GM10248 (cell line): ENCODE data around the gene MARK1.

Experiments
- CTCF ChIA-PET: fragments of 300-600 bp; sonication (Branson Sonifier 250); formaldehyde crosslinking; extraction: SDS; loops from one replicate; lab custom pipeline; 2021; ENCODE audit warnings: antibody characterized with exemption; lab: Yijun Ruan, JAX
- POLR2A ChIA-PET: fragments of 350-650 bp; sonication (Branson Sonifier 250); formaldehyde crosslinking; extraction: SDS; loops from one replicate; lab custom pipeline; 2020; ENCODE audit warnings: antibody characterized with exemption; lab: Yijun Ruan, JAX
- DNase-seq: peaks from one replicate; pipeline ENCODE4 v3.0.0; 2012; ENCODE audit errors: extremely low spot score
- TF ChIP-seq, protein P1 (sequence below): IDR thresholded peaks from 2 replicates; pipeline ENCODE4 v1.5.1; 2012; ENCODE audit warnings: mild to moderate bottlenecking, low read depth; ENCODE audit errors: extremely low read depth, missing control alignments, control extremely low read depth

MARK1 gene

DNA sequence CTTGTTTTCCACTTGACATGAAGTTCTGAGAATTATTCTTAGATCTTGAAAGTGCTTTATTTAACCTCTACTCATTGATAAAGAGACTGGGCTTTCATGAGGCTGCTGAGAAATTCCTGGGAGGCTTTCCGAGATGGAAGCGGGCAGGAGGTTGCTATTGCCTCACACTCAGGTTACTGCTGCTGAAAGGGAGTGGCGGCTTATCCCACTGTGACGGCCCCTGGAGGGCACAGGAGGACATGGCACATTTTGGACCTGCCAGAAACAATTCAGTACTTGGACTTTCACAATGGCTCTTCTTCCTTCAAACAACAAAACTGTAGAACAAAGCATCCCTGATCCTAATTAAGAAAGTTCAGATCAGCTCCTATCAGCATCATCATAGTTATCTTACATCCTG lies 16.2 kb upstream of the MARK1 start:
- no peak for DNase-seq
- TF ChIP-seq, protein P1, sequence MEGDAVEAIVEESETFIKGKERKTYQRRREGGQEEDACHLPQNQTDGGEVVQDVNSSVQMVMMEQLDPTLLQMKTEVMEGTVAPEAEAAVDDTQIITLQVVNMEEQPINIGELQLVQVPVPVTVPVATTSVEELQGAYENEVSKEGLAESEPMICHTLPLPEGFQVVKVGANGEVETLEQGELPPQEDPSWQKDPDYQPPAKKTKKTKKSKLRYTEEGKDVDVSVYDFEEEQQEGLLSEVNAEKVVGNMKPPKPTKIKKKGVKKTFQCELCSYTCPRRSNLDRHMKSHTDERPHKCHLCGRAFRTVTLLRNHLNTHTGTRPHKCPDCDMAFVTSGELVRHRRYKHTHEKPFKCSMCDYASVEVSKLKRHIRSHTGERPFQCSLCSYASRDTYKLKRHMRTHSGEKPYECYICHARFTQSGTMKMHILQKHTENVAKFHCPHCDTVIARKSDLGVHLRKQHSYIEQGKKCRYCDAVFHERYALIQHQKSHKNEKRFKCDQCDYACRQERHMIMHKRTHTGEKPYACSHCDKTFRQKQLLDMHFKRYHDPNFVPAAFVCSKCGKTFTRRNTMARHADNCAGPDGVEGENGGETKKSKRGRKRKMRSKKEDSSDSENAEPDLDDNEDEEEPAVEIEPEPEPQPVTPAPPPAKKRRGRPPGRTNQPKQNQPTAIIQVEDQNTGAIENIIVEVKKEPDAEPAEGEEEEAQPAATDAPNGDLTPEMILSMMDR: no peak
- ChIA-PET CTCF (no interaction called here), POLR2A (no interaction called here)

DNA sequence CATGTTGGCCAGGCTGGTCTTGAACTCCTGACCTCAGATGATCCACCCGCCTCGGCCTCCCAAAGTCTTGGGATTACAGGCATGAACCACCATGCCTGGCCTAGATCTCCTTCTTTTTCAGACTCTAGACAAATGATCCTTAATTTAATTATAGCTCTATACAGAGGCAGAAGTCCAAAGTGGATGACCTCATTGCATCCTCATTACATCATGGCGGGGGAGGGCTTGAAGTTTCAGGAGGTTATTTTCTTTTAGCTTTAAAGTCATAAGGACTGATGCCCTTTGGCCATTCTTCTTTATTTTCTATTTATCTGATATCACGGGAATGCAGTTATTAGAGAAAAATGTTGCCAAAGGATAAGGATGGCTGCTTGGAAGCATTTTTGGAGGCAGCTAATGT lies 14.1 kb upstream of the MARK1 start:
- DNase-seq: no peak
- ChIA-PET CTCF (interaction anchor here (2.0 to 2.1 kb wide), 2 partner anchors 10 to 21 kb away, joined by 5 to 6 read pairs; no protein-coding TSS in a partner anchor), POLR2A (no interaction called here)
- TF ChIP-seq, protein P1: no peak

DNA sequence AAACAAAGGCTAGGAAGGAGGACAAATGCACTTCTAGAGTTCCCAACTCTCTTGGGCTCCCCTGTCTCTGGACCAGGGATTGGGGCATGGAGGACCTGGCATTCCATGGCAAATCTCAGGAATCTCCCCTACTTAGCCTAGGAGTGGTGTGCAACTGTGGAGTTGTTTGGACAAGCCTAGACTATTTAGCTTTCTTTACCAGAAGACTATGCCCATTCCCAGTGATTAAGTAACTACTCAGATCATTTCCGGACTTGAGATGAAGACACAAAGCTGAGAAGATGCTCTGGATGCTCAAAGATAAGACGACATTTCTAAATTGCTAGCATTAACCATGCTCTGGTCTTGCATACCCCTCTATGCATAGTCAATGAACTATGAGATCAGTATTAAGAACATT lies 13.7 kb upstream of the MARK1 start:
- TF ChIP-seq, protein P1: no peak
- no peak for DNase-seq
- CTCF ChIA-PET: interaction anchor here (2.0 to 2.1 kb wide), 2 partner anchors 10 to 21 kb away, joined by 5 to 6 read pairs; no protein-coding TSS in a partner anchor
- POLR2A ChIA-PET: no interaction called here

DNA sequence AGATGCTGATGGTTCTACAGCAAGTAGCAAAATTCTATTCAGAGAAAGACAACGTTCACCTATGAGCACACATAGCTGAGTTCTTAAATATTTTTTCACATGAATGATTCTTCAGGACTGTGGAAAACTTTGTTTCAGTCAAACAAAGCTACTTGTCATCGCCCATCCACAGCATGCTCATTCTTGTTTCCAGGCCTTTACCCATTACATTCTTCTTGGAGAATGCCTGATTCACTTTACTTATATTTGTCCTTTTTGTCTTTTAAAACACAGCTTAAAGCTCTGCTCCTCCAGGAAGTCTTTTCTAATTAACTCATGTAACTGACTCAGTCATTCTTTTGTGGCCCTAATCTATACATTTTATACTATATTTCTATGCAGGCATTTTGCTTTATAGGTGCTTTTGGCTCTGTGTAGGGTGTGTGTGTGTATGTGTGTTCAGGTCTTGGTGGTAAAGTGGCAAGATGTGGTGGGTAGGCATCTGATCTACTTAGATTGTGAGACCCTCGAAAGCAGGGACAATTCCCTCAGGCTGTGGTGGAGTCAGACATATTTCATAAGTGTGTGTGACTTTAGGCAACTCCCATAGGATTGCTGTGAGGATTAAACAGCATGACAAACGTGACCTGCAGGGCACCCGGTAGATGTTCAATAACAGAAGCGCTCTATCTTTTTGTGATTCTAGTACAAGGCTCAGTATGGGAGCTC lies 11.8 kb upstream of the MARK1 start:
- DNase-seq: no peak
- TF ChIP-seq, protein P1: no peak
- ChIA-PET CTCF (interaction anchor here (1.5 to 2.1 kb wide), 2 partner anchors 10 kb away, joined by 4 to 5 read pairs; no protein-coding TSS in a partner anchor), POLR2A (no interaction called here)

DNA sequence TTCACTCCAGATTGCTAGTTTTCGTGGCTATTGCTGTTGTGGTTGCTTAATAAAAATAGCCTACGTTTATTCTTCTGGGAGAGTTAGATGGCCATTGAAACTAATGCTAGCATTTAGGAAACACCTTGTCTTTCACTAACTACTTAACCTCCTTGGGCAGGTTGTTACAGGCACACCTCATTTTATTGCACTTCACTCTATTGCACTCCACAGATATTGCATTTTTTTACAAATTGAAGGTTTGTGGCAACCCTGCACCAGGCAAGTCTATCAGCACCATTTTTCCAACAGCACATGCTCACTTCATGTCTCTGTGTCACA lies 11.3 kb upstream of the MARK1 start:
- POLR2A ChIA-PET: no interaction called here
- CTCF ChIA-PET: interaction anchor here (1.5 to 2.1 kb wide), 2 partner anchors 9 to 11 kb away, joined by 4 to 5 read pairs; no protein-coding TSS in a partner anchor

DNA sequence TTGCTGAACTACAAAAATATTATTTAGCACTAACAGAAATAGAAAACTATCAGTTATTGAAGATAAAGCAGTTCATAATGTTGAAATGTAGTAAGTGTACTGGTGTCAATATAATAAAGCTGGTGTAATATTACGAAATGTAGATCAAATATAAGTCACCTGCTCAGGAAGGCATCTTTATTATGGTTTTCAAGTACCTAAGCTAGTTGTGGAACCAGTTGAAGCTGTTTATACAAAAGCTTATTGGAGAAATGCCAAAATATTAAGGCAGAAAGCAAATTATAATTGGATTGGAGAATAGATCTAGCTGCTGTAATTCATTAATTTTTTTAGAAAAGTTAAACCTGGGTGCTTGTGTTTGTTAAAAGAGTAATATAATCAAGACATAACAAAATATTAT lies 6.2 kb upstream of the MARK1 start:
- CTCF ChIA-PET: interaction anchor here (0.9 to 1.4 kb wide), 3 partner anchors 11 to 255 kb away, joined by 3 read pairs; no protein-coding TSS in a partner anchor
- TF ChIP-seq, protein P1: no peak
- POLR2A ChIA-PET: no interaction called here
- no peak for DNase-seq

More for the DNA sequence above, 11.3 kb upstream of the MARK1 start:
- no peak for DNase-seq
- TF ChIP-seq, protein P1: no peak
